ENCODE measurements around the gene SPAAR.

GRCh38 chr9:35960039-35960655 is 50.9 kb downstream of the SPAAR start:
- TF ChIP-seq, protein P1, sequence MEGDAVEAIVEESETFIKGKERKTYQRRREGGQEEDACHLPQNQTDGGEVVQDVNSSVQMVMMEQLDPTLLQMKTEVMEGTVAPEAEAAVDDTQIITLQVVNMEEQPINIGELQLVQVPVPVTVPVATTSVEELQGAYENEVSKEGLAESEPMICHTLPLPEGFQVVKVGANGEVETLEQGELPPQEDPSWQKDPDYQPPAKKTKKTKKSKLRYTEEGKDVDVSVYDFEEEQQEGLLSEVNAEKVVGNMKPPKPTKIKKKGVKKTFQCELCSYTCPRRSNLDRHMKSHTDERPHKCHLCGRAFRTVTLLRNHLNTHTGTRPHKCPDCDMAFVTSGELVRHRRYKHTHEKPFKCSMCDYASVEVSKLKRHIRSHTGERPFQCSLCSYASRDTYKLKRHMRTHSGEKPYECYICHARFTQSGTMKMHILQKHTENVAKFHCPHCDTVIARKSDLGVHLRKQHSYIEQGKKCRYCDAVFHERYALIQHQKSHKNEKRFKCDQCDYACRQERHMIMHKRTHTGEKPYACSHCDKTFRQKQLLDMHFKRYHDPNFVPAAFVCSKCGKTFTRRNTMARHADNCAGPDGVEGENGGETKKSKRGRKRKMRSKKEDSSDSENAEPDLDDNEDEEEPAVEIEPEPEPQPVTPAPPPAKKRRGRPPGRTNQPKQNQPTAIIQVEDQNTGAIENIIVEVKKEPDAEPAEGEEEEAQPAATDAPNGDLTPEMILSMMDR (IDR thresholded peaks at IDR 0.05; ENCODE audit: low read length), result no peak
- TF ChIP-seq EZH2phosphoT487 (IDR thresholded peaks at IDR 0.05; ENCODE audit: low read length), result no peak
